GM23338 (cell line): ENCODE measurements around the gene TCP11L2. TPM values are rescaled to one million over a fixed set of nuclear protein-coding genes. Genes with fewer than 3 reads are reported as not detected.

ENCODE experiments used
- ATAC-seq: fragments of 200-7000 bp; cut with Tn5 transposase; 3 replicates; pipeline ENCODE4 v1.9.1; 2020
- DNase-seq: peaks from one replicate; pipeline ENCODE4 v3.0.0-alpha.2; 2015; ENCODE audit warnings: low spot score
- H2AFZ ChIP-seq: fragments of 200-600 bp; sonication (generic); 2 replicates; pipeline ENCODE4 v1.8.0; 2016; ENCODE audit warnings: antibody characterized with exemption, mild to moderate bottlenecking, moderate library complexity
- H3F3A ChIP-seq: fragments of 200-600 bp; sonication (generic); replicated peaks from 2 replicates; pipeline ENCODE4 v1.8.0; 2017; ENCODE audit warnings: antibody characterized with exemption, mixed run types, low read depth
- H3K27ac ChIP-seq: fragments of 200-600 bp; sonication (generic); 2 replicates; pipeline ENCODE4 v1.6.1; 2016; ENCODE audit warnings: low read depth
- H3K27me3 ChIP-seq: fragments of 200-600 bp; sonication (generic); 2 replicates; pipeline ENCODE4 v1.8.0; 2016; ENCODE audit warnings: mild to moderate bottlenecking, mixed run types, moderate library complexity; ENCODE audit not compliant: insufficient read depth
- H3K36me3 ChIP-seq: fragments of 200-600 bp; sonication (generic); 2 replicates; pipeline ENCODE4 v1.8.0; 2016; ENCODE audit warnings: mild to moderate bottlenecking; ENCODE audit not compliant: insufficient read depth
- H3K4me1 ChIP-seq: fragments of 200-600 bp; sonication (generic); 2 replicates; pipeline ENCODE4 v1.8.0; 2016; ENCODE audit warnings: mild to moderate bottlenecking, moderate library complexity; ENCODE audit not compliant: insufficient read depth
- H3K4me2 ChIP-seq: fragments of 200-600 bp; sonication (generic); 2 replicates; pipeline ENCODE4 v1.7.1; 2017; ENCODE audit warnings: mixed run types
- H3K4me3 ChIP-seq: fragments of 200-600 bp; sonication (generic); 2 replicates; pipeline ENCODE4 v1.6.1; 2016; ENCODE audit warnings: mixed run types
- H3K79me2 ChIP-seq: fragments of 200-600 bp; sonication (generic); replicated peaks from 2 replicates; pipeline ENCODE4 v1.8.0; 2017; ENCODE audit warnings: mild to moderate bottlenecking; ENCODE audit not compliant: insufficient read depth
- H3K9me2 ChIP-seq: fragments of 200-600 bp; sonication (generic); 2 replicates; pipeline ENCODE4 v1.8.0; 2017; ENCODE audit not compliant: insufficient read depth
- H4K20me1 ChIP-seq: fragments of 200-600 bp; sonication (generic); replicated peaks from 2 replicates; pipeline ENCODE4 v1.8.0; 2017; ENCODE audit warnings: mild to moderate bottlenecking; ENCODE audit not compliant: insufficient read depth
- H3K27ac Mint-ChIP-seq: 2 replicates; pipeline ENCODE4 v1.8.0; 2020; ENCODE audit warnings: inconsistent platforms, mild to moderate bottlenecking, moderate library complexity, mixed read lengths
- H3K27me3 Mint-ChIP-seq: 3 replicates; pipeline ENCODE4 v1.8.0; 2022; ENCODE audit warnings: low read depth, mild to moderate bottlenecking, moderate library complexity, mixed read lengths, inconsistent platforms; ENCODE audit not compliant: insufficient read depth, poor library complexity
- H3K36me3 Mint-ChIP-seq: 3 replicates; pipeline ENCODE4 v1.8.0; 2021; ENCODE audit warnings: low read depth, mild to moderate bottlenecking, inconsistent platforms, moderate library complexity, mixed read lengths
- H3K4me1 Mint-ChIP-seq: 3 replicates; pipeline ENCODE4 v1.8.0; 2020; ENCODE audit warnings: mild to moderate bottlenecking, inconsistent platforms, mixed read lengths
- H3K4me3 Mint-ChIP-seq: 3 replicates; pipeline ENCODE4 v1.8.0; 2021; ENCODE audit warnings: moderate library complexity, mild to moderate bottlenecking, inconsistent platforms, mixed read lengths
- H3K9me3 Mint-ChIP-seq: 3 replicates; pipeline ENCODE4 v1.8.0; 2020; ENCODE audit warnings: moderate library complexity, mild to moderate bottlenecking, inconsistent platforms, mixed read lengths
- CREB1 ChIP-seq: fragments of 250-450 bp; sonication (Bioruptor Pico); IDR thresholded peaks from 2 replicates; pipeline ENCODE4 v1.5.0; 2020; ENCODE audit warnings: low read depth, mild to moderate bottlenecking, moderate library complexity
- CTCF ChIP-seq, 2 experiments: fragments of 200-600 bp in 1 of 2; sonication (generic) in 1 of 2; conservative IDR thresholded peaks; 2 replicates each; pipeline versions ENCODE4 v1.5.1 to v1.6.1; 2016 to 2017; ENCODE audit warnings: antibody characterized with exemption in 2 of 2, low read depth in 2 of 2, mild to moderate bottlenecking in 2 of 2, moderate library complexity in 1 of 2
- ETS1 ChIP-seq: IDR thresholded peaks from 2 replicates; pipeline ENCODE4 v1.6.1; 2016; ENCODE audit warnings: antibody characterized with exemption
- EZH2 ChIP-seq: fragments of 200-600 bp; sonication (generic); IDR thresholded peaks from one replicate; pipeline ENCODE4 v1.8.0; 2017; ENCODE audit warnings: antibody characterized with exemption, mild to moderate bottlenecking, low read depth; ENCODE audit not compliant: unreplicated experiment
- EZH2phosphoT487 ChIP-seq: fragments of 200-600 bp; sonication (generic); IDR thresholded peaks from one replicate; pipeline ENCODE4 v1.8.1; 2018; ENCODE audit warnings: antibody characterized with exemption; ENCODE audit not compliant: unreplicated experiment
- JUNB ChIP-seq: IDR thresholded peaks from one replicate; pipeline ENCODE4 v1.6.1; 2016; ENCODE audit warnings: antibody characterized with exemption; ENCODE audit not compliant: unreplicated experiment
- NANOG ChIP-seq: IDR thresholded peaks from 2 replicates; pipeline ENCODE4 v1.6.1; 2016; ENCODE audit warnings: antibody characterized with exemption, borderline replicate concordance
- POLR2AphosphoS5 ChIP-seq: IDR thresholded peaks from 2 replicates; pipeline ENCODE4 v1.6.1; 2016; ENCODE audit warnings: antibody characterized with exemption, low read depth
- STAT1 ChIP-seq: IDR thresholded peaks from one replicate; pipeline ENCODE4 v1.6.1; 2016; ENCODE audit warnings: antibody characterized with exemption; ENCODE audit not compliant: unreplicated experiment
- ZNF114 ChIP-seq: fragments of 250-450 bp; sonication (Bioruptor Pico); IDR thresholded peaks from 2 replicates; pipeline ENCODE4 v1.5.0; 2020; ENCODE audit warnings: mild to moderate bottlenecking, moderate library complexity
- ZNF331 ChIP-seq: fragments of 250-450 bp; sonication (Bioruptor Pico); IDR thresholded peaks from 2 replicates; pipeline ENCODE4 v1.5.0; 2020; ENCODE audit warnings: low read depth, mild to moderate bottlenecking, moderate library complexity
- ZNF462 ChIP-seq: fragments of 250-450 bp; sonication (Bioruptor Pico); IDR thresholded peaks from 2 replicates; pipeline ENCODE4 v1.5.0; 2020; ENCODE audit warnings: mild to moderate bottlenecking, moderate library complexity
- polyA plus RNA-seq: library from polyadenylated mRNA; unstranded; fragments of >200 nt; fragmentation: Nextera tagmentation; extraction: Ambion mirVana; gene quantifications from 2 replicates; pipeline ENCODE4 v1.2.1, GENCODE V29; 2016
- total RNA-seq: library from RNA; depleted of rRNA; stranded (reverse); fragments of >200 nt; shearing (Covaris generic); gene quantifications from 2 replicates; pipeline ENCODE4 v1.2.3, GENCODE V29; 2014
- TF ChIP-seq, protein P1 (sequence below): IDR thresholded peaks from one replicate; pipeline ENCODE4 v1.6.1; 2018; ENCODE audit warnings: antibody characterized with exemption; ENCODE audit not compliant: unreplicated experiment

TCP11L2 gene
- total and polyA plus RNA-seq, 2 experiments from 2014 or later = 1.4 to 4.4 TPM

- no peak overlapping the region for H3K4me3 ChIP-seq
These were observed 58.0 kb downstream of the TCP11L2 start for GRCh38 chr12:106360400-106360994.

More at GRCh38 chr12:106360400-106360994, 58.0 kb downstream of the TCP11L2 start:
- no peaks in the 10 kb centered on the region for H3K9me2 ChIP-seq
- H3F3A ChIP-seq = no peaks in the 10 kb centered on the region
- ATAC-seq (no peak), DNase-seq (no peak)
- no peak overlapping the region for H2AFZ ChIP-seq
- H4K20me1 ChIP-seq = peaks cover 6% of the 10 kb centered on the region
- H3K4me1 Mint-ChIP-seq = peaks cover 8% of the 10 kb centered on the region
- no peaks in the 10 kb centered on the region for H3K36me3 ChIP-seq
- H3K79me2 ChIP-seq = peaks cover 35% of the 10 kb centered on the region
- H3K4me3 Mint-ChIP-seq = no peak overlapping the region
- peaks cover 8% of the 10 kb centered on the region; the same call in 1 of the 2 replicates for H3K4me1 ChIP-seq
- H3K36me3 Mint-ChIP-seq = no peaks in the 10 kb centered on the region; the same call in 2 of the 3 replicates
- H3K27ac Mint-ChIP-seq = no peak overlapping the region
- no peaks in the 10 kb centered on the region for H3K27me3 ChIP-seq
- H3K27ac ChIP-seq = no peak overlapping the region
- H3K27me3 Mint-ChIP-seq = peaks cover 12% of the 10 kb centered on the region
- H3K9me3 Mint-ChIP-seq = no peaks in the 10 kb centered on the region
- TF ChIP-seq CTCF (conservative IDR thresholded peaks at IDR 0.05; ENCODE audit: low read depth in 2 of 2) (no peak), ZNF331 (CRISPR knock-in tag) (no peak), ETS1 (no peak), JUNB (no peak), STAT1 (no peak), CREB1 (no peak), ZNF462 (CRISPR knock-in tag) (no peak), NANOG (no peak), EZH2 (no peak), ZNF114 (no peak), POLR2AphosphoS5 (no peak), EZH2phosphoT487 (no peak)
- TF ChIP-seq, protein P1, sequence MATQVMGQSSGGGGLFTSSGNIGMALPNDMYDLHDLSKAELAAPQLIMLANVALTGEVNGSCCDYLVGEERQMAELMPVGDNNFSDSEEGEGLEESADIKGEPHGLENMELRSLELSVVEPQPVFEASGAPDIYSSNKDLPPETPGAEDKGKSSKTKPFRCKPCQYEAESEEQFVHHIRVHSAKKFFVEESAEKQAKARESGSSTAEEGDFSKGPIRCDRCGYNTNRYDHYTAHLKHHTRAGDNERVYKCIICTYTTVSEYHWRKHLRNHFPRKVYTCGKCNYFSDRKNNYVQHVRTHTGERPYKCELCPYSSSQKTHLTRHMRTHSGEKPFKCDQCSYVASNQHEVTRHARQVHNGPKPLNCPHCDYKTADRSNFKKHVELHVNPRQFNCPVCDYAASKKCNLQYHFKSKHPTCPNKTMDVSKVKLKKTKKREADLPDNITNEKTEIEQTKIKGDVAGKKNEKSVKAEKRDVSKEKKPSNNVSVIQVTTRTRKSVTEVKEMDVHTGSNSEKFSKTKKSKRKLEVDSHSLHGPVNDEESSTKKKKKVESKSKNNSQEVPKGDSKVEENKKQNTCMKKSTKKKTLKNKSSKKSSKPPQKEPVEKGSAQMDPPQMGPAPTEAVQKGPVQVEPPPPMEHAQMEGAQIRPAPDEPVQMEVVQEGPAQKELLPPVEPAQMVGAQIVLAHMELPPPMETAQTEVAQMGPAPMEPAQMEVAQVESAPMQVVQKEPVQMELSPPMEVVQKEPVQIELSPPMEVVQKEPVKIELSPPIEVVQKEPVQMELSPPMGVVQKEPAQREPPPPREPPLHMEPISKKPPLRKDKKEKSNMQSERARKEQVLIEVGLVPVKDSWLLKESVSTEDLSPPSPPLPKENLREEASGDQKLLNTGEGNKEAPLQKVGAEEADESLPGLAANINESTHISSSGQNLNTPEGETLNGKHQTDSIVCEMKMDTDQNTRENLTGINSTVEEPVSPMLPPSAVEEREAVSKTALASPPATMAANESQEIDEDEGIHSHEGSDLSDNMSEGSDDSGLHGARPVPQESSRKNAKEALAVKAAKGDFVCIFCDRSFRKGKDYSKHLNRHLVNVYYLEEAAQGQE = no peak
- H3K4me2 ChIP-seq = no peak overlapping the region
